HCT116 (cell line): ENCODE results near the gene EPHA10. TPM values are rescaled to one million over a fixed set of nuclear protein-coding genes. Genes with fewer than 3 reads are reported as not detected.

Experiments
- ATAC-seq: fragments of 200-7000 bp; cut with Tn5 transposase; 2 replicates; pipeline ENCODE4 v1.9.1; 2020; ENCODE audit warnings: mild to moderate bottlenecking, moderate library complexity
- BruUV-seq: library from RNA; stranded (reverse); fragments of 400-500 nt; replicated peaks from 2 replicates; lab custom pipeline; 2021; lab: Mats Ljungman, UMichigan
- CTCF ChIA-PET: fragments of 300-600 bp; sonication (Branson Sonifier 250); formaldehyde crosslinking; loops from one replicate; lab custom pipeline; 2021; ENCODE audit warnings: antibody characterized with exemption; lab: Charles Lee
- POLR2A ChIA-PET: fragments of 300-600, 350-600 bp; sonication (Branson Sonifier 250); formaldehyde crosslinking; loops from one replicate; lab custom pipeline; 2021; ENCODE audit warnings: antibody characterized with exemption; lab: Charles Lee
- RAD21 ChIA-PET, 2 experiments: fragments of 300-600 bp; sonication (Branson Sonifier 250); formaldehyde crosslinking; loops; one replicate each; lab custom pipeline; 2023; ENCODE audit warnings: low total read pairs in 2 of 2; ENCODE audit not compliant: uncharacterized antibody in 2 of 2, unreplicated experiment in 2 of 2, low non-redundant PET in 1 of 2; lab: Charles Lee
- DNase-seq: peaks from one replicate; pipeline ENCODE4 v3.0.0-alpha.2; 2010; ENCODE audit warnings: low read depth, low spot score
- H2AFZ ChIP-seq: fragments of 200-600 bp; shearing (Covaris generic), sonication (generic); 2 replicates; pipeline ENCODE4 v1.6.1; 2017; ENCODE audit warnings: low read depth, mixed run types, mixed read lengths, antibody characterized with exemption, low read length; ENCODE audit not compliant: poor library complexity, severe bottlenecking
- H3K27ac ChIP-seq: 2 replicates; pipeline ENCODE4 v1.5.1; 2012; ENCODE audit warnings: low read depth, low read length
- H3K27me3 ChIP-seq: fragments of 200-600 bp; sonication (generic); 2 replicates; pipeline ENCODE4 v1.6.1; 2016; ENCODE audit warnings: mixed run types, low read length, mixed read lengths; ENCODE audit not compliant: insufficient read depth
- H3K36me3 ChIP-seq, 2 experiments: fragments of 200-500 bp in 1 of 2; fragments of 200-600 bp in 1 of 2; sonication (Bioruptor generic) in 1 of 2; sonication (generic) in 1 of 2; 2 replicates each; pipeline versions ENCODE4 v1.5.1 to v1.6.1; 2014 to 2016; ENCODE audit warnings: low read length in 2 of 2, inconsistent platforms in 1 of 2, mixed read lengths in 1 of 2, mixed run types in 1 of 2; ENCODE audit not compliant: insufficient read depth in 2 of 2, control insufficient read depth in 1 of 2
- H3K4me1 ChIP-seq, 2 experiments: fragments of 200-600 bp in 1 of 2; sonication (generic) in 1 of 2; 2 replicates each; pipeline versions ENCODE4 v1.5.1 to v1.6.1; 2012 to 2017; ENCODE audit warnings: low read length in 2 of 2, inconsistent platforms in 1 of 2, mild to moderate bottlenecking in 1 of 2, mixed read lengths in 1 of 2, mixed run types in 1 of 2, moderate library complexity in 1 of 2; ENCODE audit not compliant: insufficient read depth in 2 of 2, control insufficient read depth in 1 of 2
- H3K4me2 ChIP-seq: fragments of 200-600 bp; sonication (generic); 2 replicates; pipeline ENCODE4 v1.6.1; 2017; ENCODE audit warnings: mixed run types, low read length, mixed read lengths
- H3K4me3 ChIP-seq, 2 experiments: fragments of 200-600 bp in 1 of 2; sonication (generic) in 1 of 2; replicated peaks in 1 of 2; 2 replicates each; pipeline ENCODE4 v1.5.1; 2011 to 2016; ENCODE audit warnings: low read length in 2 of 2, control low read depth in 1 of 2, low read depth in 1 of 2, mild to moderate bottlenecking in 1 of 2, mixed read lengths in 1 of 2, mixed run types in 1 of 2
- H3K79me2 ChIP-seq: fragments of 200-600 bp; sonication (generic); 2 replicates; pipeline ENCODE4 v1.6.1; 2017; ENCODE audit warnings: mild to moderate bottlenecking, mixed run types, low read length, moderate library complexity, mixed read lengths; ENCODE audit not compliant: insufficient read depth
- H3K9ac ChIP-seq: fragments of 200-600 bp; sonication (generic); 2 replicates; pipeline ENCODE4 v1.6.1; 2016; ENCODE audit warnings: low read length, mixed read lengths
- H3K9me2 ChIP-seq: fragments of 200-600 bp; sonication (generic), shearing (Covaris generic); 2 replicates; pipeline ENCODE4 v1.6.1; 2017; ENCODE audit warnings: mixed run types, mild to moderate bottlenecking, moderate library complexity; ENCODE audit not compliant: insufficient read depth
- H3K9me3 ChIP-seq, 2 experiments: fragments of 200-500 bp in 1 of 2; fragments of 200-600 bp in 1 of 2; sonication (Bioruptor generic) in 1 of 2; sonication (generic) in 1 of 2; 2 replicates each; pipeline ENCODE4 v1.6.1; 2014 to 2017; ENCODE audit warnings: low read length in 2 of 2, mixed read lengths in 2 of 2, inconsistent platforms in 1 of 2, low read depth in 1 of 2, mild to moderate bottlenecking in 1 of 2, mixed run types in 1 of 2, moderate library complexity in 1 of 2; ENCODE audit not compliant: control insufficient read depth in 1 of 2, insufficient read depth in 1 of 2
- H4K20me1 ChIP-seq: fragments of 200-600 bp; sonication (generic), shearing (Covaris generic); 2 replicates; pipeline ENCODE4 v1.6.1; 2017; ENCODE audit warnings: mixed run types, mild to moderate bottlenecking, moderate library complexity; ENCODE audit not compliant: insufficient read depth
- POLR2A ChIP-seq: IDR thresholded peaks from 2 replicates; pipeline ENCODE4 v1.7.0; 2011; ENCODE audit warnings: borderline replicate concordance; ENCODE audit not compliant: insufficient read depth, insufficient read length; ENCODE audit errors: extremely low read depth
- RAD21 ChIP-seq: IDR thresholded peaks from 2 replicates; pipeline ENCODE4 v1.6.1; 2012; ENCODE audit warnings: low read depth, mild to moderate bottlenecking
- REST ChIP-seq: IDR thresholded peaks from 2 replicates; pipeline ENCODE4 v1.6.1; 2012; ENCODE audit warnings: low read depth
- SRF ChIP-seq: IDR thresholded peaks from 2 replicates; pipeline ENCODE4 v1.6.1; 2012; ENCODE audit warnings: low read depth
- TCF7L2 ChIP-seq: IDR thresholded peaks from 2 replicates; pipeline ENCODE4 v1.7.0; 2011; ENCODE audit warnings: borderline replicate concordance, inconsistent platforms; ENCODE audit not compliant: insufficient read depth, insufficient read length; ENCODE audit errors: extremely low read depth
- ZBTB33 ChIP-seq: IDR thresholded peaks from 2 replicates; pipeline ENCODE4 v1.6.1; 2011; ENCODE audit warnings: mild to moderate bottlenecking, low read length, moderate library complexity; ENCODE audit not compliant: insufficient replicate concordance; ENCODE audit errors: extremely low read depth
- ZFX ChIP-seq: fragments of 450-650 bp; IDR thresholded peaks from 2 replicates; pipeline ENCODE4 v1.6.1; 2017
- intact Hi-C: fragments of 100-400 bp; cut with micrococcal nuclease; formaldehyde crosslinking; loops from 2 replicates; pipeline ENCODE4 v1.10.0; 2022
- total RNA-seq: library from RNA; stranded (reverse); gene quantifications from one replicate; pipeline ENCODE4 v1.2.1, GENCODE V29; 2021; ENCODE audit not compliant: unreplicated experiment

Gene EPHA10
- total RNA-seq, 1 experiment from 2014 or later = 6.5 TPM

DNA sequence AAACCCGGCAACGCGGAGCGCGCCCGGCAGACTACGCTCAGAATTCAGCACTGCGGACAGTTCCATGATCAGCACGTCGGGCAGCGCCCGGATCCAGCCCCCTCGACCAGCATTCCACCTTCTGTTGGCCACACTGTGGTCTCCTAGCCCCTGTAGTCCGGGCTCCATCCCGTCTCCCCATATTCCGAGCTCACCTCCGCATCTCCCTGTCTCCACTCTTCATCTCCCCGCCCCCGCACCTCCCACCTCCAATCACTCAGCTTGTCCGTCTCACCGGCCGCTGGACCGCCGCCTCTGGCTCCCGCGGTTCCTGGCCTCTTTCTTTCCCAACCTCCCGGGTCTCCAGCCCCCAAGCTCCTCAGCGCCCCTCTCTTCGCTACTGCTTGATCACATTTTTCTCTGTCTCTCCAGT, 500 bp downstream of the EPHA10 start:
- H4K20me1 ChIP-seq = no peaks in the 10 kb centered on the region
- TF ChIP-seq POLR2A = no peak
- TF ChIP-seq RAD21 = no peak
- TF ChIP-seq TCF7L2 = no peak
- peak; percentile 92 for TF ChIP-seq REST
- TF ChIP-seq ZFX = no peak
- TF ChIP-seq SRF = no peak
- no peak for TF ChIP-seq ZBTB33
- no TSS peak for BruUV-seq
- DNase-seq (no peak), ATAC-seq (peak; percentile 57)
- intact Hi-C loops = no loop called here
- H3K36me3 ChIP-seq = no peaks in the 10 kb centered on the region
- no peak overlapping the region for H3K27ac ChIP-seq
- H3K27me3 ChIP-seq = peaks cover 43% of the 10 kb centered on the region
- no peaks in the 10 kb centered on the region for H3K9me2 ChIP-seq
- no peak overlapping the region for H3K4me3 ChIP-seq
- H3K4me1 ChIP-seq = peaks cover 0 to 8% of the 10 kb centered on the region in 2 experiments; a peak in 1 of 4 replicates
- no peak overlapping the region for H3K4me2 ChIP-seq
- ChIA-PET RAD21 (no interaction called here), POLR2A (no interaction called here), CTCF (no interaction called here)
- H3K79me2 ChIP-seq = no peaks in the 10 kb centered on the region
- H3K9me3 ChIP-seq = no peaks in the 10 kb centered on the region
- H3K9ac ChIP-seq = no peak overlapping the region
- H2AFZ ChIP-seq = no peak overlapping the region
